Measurements from ENCODE around the gene STKLD1.

The STKLD1 gene

DNA sequence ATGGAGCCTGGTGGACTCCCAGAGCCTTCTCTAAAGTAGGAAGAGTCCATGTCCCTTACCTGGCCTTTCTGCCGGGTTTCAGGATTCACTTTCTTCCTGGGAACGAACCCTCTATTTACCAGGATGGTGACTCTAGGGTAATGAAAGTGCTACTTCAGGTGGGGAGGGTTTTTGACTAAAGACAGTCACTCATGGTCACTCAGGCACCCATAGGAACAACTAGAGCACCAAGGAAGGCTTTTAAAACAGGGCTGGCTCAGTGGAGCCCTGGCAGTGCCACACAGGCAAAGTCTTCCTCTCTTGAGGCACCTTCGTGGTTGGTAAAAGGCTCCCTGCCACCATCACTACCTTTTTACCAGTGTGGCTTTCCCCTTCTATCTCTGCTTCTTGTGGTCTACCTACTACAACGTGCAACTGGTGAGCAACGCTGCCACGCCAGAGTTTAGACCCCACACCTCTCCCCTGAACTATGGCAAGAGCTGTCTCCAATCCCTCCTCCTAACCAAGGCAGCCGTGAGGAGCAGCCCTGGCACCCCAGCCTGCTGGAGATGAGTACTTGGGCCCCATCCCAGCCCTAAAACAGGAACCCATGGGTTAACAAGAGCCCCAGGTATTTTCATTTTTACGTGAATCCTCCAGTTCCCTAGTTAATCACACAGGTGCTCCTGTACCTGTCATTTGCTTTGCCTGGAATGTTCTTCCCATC, 23.4 kb upstream of the STKLD1 start:
- no peak overlapping the region for H3K4me3 ChIP-seq (ENCODE audit: low read depth, low read length)
- no peak overlapping the region for H2AFZ ChIP-seq (ENCODE audit: low read length, unreplicated experiment)
- H3K36me3 ChIP-seq (ENCODE audit: insufficient read depth, low read length): peaks cover 37% of the 10 kb centered on the region
- H3K79me2 ChIP-seq (ENCODE audit: control insufficient read depth, insufficient read depth, low read length, unreplicated experiment): peaks cover 47% of the 10 kb centered on the region
- peak overlapping the region; percentile 19; the same call in 1 of the 2 replicates for H3K27ac ChIP-seq (ENCODE audit: low read depth, low read length)
- H3K27me3 ChIP-seq (ENCODE audit: insufficient read depth, low read length): no peaks in the 10 kb centered on the region
- peaks cover 45% of the 10 kb centered on the region for H3K4me1 ChIP-seq (ENCODE audit: control insufficient read depth, insufficient read depth, low read length, unreplicated experiment)

DNA sequence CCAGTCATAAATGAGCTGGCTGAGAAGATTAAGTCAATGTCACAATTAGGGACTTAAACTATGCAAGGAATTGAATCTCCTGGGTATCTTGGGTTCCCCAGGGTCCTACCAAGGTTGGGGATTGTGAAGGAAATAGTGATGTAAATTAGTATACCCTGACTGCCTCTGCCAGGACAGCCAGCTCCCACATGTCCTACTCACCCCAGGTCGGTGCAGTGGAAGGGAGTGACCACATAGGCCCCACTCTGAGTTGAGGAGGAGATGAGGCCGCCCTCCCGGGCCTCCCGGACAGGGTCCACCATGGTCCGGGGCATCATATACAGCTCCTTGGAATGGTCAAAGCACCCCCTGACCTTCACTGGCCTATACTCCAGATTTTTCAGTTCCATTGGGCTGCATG, 22.6 kb upstream of the STKLD1 start:
- Histone ChIP-seq H3K36me3 (ENCODE audit: insufficient read depth, low read length) (peaks cover 36% of the 10 kb centered on the region), H3K4me3 (ENCODE audit: low read depth, low read length) (no peak overlapping the region), H3K27ac (ENCODE audit: low read depth, low read length) (no peak overlapping the region), H2AFZ (ENCODE audit: low read length, unreplicated experiment) (no peak overlapping the region), H3K4me1 (ENCODE audit: control insufficient read depth, insufficient read depth, low read length, unreplicated experiment) (peaks cover 45% of the 10 kb centered on the region), H3K27me3 (ENCODE audit: insufficient read depth, low read length) (no peaks in the 10 kb centered on the region), H3K79me2 (ENCODE audit: control insufficient read depth, insufficient read depth, low read length, unreplicated experiment) (peaks cover 42% of the 10 kb centered on the region)

DNA sequence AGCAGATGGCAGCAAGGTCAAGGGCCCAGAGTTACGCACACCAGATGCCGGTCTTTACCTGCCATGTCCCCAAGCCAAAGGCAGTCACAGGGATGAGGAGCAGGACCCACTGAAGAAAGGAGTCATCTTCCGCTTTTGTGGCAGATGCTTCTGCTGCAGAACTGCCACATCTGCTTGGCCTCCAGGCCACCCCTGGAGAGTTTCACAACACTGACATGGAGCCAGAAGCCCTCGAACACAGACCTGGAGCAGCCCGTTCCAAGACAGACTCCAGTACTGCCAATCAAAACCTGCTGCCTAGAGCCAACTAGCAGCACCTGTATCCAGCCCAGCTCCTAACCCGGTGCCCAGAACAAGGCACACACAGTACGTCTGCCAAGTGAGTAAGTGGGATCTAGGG, 21.4 kb upstream of the STKLD1 start:
- H3K27me3 ChIP-seq (ENCODE audit: insufficient read depth, low read length): no peaks in the 10 kb centered on the region
- peaks cover 39% of the 10 kb centered on the region for H3K4me1 ChIP-seq (ENCODE audit: control insufficient read depth, insufficient read depth, low read length, unreplicated experiment)
- no peak overlapping the region for H3K27ac ChIP-seq (ENCODE audit: low read depth, low read length)
- peak overlapping the region; percentile 95; the same call in 1 of the 2 replicates for H3K4me3 ChIP-seq (ENCODE audit: low read depth, low read length)
- H2AFZ ChIP-seq (ENCODE audit: low read length, unreplicated experiment): no peak overlapping the region
- peaks cover 24% of the 10 kb centered on the region for H3K36me3 ChIP-seq (ENCODE audit: insufficient read depth, low read length)
- peaks cover 30% of the 10 kb centered on the region for H3K79me2 ChIP-seq (ENCODE audit: control insufficient read depth, insufficient read depth, low read length, unreplicated experiment)

DNA sequence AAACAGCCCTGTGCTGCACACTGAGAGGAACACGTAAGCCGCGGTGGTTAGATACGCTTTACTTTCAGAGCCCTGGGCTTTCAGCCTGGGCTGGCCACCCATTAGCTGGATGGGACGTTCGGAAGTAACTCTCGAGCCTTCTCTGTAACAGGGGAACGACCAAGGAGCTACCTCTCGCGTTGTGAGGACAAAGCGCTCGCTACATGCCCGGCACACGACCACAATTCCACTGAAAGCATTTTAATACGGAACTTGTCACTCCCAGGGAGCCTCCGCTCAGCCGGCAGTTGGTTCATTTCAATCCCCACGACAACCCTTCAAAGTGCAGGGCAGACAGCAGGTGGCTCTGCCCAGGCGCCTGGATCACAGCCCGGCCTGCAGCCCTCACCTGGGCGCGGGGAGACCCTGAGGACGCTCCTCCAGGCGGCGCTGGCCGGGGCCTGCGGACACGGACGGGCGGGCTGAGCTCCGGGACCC, 20.2 kb upstream of the STKLD1 start:
- Histone ChIP-seq H3K27ac (ENCODE audit: low read depth, low read length) (peak overlapping the region; percentile 23; the same call in 1 of the 2 replicates), H3K4me3 (ENCODE audit: low read depth, low read length) (peak overlapping the region; percentile 95), H3K36me3 (ENCODE audit: insufficient read depth, low read length) (peaks cover 12% of the 10 kb centered on the region), H3K4me1 (ENCODE audit: control insufficient read depth, insufficient read depth, low read length, unreplicated experiment) (peaks cover 28% of the 10 kb centered on the region), H3K79me2 (ENCODE audit: control insufficient read depth, insufficient read depth, low read length, unreplicated experiment) (peaks cover 19% of the 10 kb centered on the region), H2AFZ (ENCODE audit: low read length, unreplicated experiment) (no peak overlapping the region), H3K27me3 (ENCODE audit: insufficient read depth, low read length) (no peaks in the 10 kb centered on the region)

DNA sequence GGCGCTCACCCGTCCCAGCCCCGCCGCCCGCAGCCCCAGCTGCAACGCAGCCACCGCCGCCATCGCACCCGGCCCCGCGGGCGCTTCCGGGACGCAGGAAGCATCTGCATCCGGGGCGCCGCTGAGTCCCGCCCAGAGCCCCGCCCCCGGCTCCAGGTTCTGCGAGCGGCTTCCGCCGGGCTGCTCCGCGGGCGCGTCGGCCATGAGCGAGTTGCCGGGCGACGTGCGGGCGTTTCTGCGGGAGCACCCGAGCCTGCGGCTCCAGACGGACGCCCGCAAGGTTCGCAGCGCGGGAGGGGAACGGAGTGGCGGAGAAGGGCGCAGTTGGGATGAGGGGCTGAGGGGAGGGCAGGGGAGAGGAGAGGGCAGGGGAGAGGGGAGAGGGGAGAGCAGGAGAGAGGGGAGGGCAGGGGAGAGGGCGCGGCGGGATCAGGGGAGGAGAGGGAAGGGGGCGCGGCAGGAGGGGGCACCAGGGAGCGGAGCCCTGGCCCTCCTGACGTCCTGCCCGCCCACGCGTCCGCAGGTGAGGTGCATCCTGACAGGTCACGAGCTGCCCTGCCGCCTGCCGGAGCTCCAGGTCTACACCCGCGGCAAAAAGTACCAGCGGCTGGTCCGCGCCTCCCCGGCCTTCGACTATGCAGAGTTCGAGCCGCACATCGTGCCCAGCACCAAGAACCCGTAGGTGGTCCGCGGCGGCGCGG, 19.6 kb upstream of the STKLD1 start, which contains the start of the genes SURF1 and SURF2:
SURF1 (minus strand) TSS at position 97 of the 701 bp plus-strand sequence; CDS start at position 63, 34 bp downstream.
SURF2 (plus strand) TSS at position 160 of the 701 bp plus-strand sequence; CDS start at position 203, 43 bp downstream.
- Histone ChIP-seq H3K4me3 (ENCODE audit: low read depth, low read length) (peak within 1 kb of the TSS; percentile 95), H3K27ac (ENCODE audit: low read depth, low read length) (peak within 1 kb of the TSS; percentile 23; the same call in 1 of the 2 replicates), H3K79me2 (ENCODE audit: control insufficient read depth, insufficient read depth, low read length, unreplicated experiment) (peaks cover 18% of the 10 kb centered on the region)

DNA sequence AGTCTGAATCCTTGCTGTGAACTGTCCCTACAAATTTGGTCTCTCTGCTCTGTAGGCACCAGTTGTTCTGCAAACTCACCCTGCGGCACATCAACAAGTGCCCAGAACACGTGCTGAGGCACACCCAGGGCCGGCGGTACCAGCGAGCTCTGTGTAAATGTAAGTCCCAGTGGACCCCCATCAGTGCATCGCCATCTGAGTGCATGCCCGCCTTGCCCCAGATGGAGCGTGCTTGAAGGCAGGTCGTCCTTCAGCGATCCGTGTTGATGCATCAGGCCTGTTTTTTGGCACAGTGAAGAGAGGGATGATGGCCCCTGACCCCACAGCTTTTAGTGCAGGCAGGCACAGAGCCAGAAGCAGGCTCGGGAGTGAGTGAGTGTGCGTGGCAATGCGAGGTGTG, 18.5 kb upstream of the STKLD1 start:
- Histone ChIP-seq H3K4me3 (ENCODE audit: low read depth, low read length) (no peak overlapping the region), H3K27me3 (ENCODE audit: insufficient read depth, low read length) (no peaks in the 10 kb centered on the region), H3K27ac (ENCODE audit: low read depth, low read length) (no peak overlapping the region), H3K79me2 (ENCODE audit: control insufficient read depth, insufficient read depth, low read length, unreplicated experiment) (peaks cover 18% of the 10 kb centered on the region), H2AFZ (ENCODE audit: low read length, unreplicated experiment) (no peak overlapping the region), H3K4me1 (ENCODE audit: control insufficient read depth, insufficient read depth, low read length, unreplicated experiment) (peaks cover 18% of the 10 kb centered on the region), H3K36me3 (ENCODE audit: insufficient read depth, low read length) (peaks cover 6% of the 10 kb centered on the region; the same call in 1 of the 2 replicates)

More for the DNA sequence above, 19.6 kb upstream of the STKLD1 start, which contains the start of the genes SURF1 and SURF2:
- Histone ChIP-seq H3K36me3 (ENCODE audit: insufficient read depth, low read length) (0 out of 2 replicates have a peak, but pooled peaks cover 7% of the 10 kb centered on the region), H3K4me1 (ENCODE audit: control insufficient read depth, insufficient read depth, low read length, unreplicated experiment) (peaks cover 21% of the 10 kb centered on the region), H3K27me3 (ENCODE audit: insufficient read depth, low read length) (no peaks in the 10 kb centered on the region), H2AFZ (ENCODE audit: low read length, unreplicated experiment) (peak within 1 kb of the TSS; percentile 30)

DNA sequence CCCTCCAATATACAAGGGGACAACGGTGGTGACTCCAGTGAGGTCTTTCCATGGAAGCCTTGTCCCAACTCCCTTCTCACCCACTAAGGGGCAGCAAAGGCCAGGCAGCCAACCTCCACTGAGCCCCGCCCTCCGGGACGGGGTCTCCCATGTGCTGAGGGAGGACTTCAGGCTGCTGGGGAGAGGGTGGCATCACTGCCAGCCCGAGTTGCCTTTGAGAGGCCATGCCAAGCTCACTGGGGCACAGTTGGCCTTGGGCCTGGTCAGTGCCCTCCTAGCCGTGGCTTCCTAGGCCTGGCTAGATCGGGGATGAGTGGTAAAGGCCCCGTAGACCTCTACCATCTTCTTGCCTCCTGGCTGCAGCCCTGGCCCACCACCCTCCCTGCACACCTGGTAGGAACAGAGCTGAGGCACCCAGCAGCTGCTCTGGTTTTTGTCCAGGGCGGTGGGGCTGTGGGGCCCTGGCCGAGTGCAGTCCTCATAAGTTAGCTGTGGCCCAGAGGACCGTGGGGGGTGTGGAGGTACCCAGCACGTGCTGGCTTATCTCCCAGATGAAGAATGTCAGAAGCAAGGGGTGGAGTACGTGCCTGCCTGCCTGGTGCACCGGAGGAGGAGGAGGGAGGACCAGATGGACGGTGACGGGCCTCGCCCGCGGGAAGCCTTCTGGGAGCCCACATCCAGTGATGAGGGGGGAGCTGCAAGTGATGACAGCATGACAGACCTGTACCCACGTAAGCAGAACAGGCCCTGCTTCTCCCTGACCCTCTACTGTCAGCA, 16.6 kb upstream of the STKLD1 start:
- Histone ChIP-seq H3K4me1 (ENCODE audit: control insufficient read depth, insufficient read depth, low read length, unreplicated experiment) (peaks cover 18% of the 10 kb centered on the region), H3K27ac (ENCODE audit: low read depth, low read length) (no peak overlapping the region)

DNA sequence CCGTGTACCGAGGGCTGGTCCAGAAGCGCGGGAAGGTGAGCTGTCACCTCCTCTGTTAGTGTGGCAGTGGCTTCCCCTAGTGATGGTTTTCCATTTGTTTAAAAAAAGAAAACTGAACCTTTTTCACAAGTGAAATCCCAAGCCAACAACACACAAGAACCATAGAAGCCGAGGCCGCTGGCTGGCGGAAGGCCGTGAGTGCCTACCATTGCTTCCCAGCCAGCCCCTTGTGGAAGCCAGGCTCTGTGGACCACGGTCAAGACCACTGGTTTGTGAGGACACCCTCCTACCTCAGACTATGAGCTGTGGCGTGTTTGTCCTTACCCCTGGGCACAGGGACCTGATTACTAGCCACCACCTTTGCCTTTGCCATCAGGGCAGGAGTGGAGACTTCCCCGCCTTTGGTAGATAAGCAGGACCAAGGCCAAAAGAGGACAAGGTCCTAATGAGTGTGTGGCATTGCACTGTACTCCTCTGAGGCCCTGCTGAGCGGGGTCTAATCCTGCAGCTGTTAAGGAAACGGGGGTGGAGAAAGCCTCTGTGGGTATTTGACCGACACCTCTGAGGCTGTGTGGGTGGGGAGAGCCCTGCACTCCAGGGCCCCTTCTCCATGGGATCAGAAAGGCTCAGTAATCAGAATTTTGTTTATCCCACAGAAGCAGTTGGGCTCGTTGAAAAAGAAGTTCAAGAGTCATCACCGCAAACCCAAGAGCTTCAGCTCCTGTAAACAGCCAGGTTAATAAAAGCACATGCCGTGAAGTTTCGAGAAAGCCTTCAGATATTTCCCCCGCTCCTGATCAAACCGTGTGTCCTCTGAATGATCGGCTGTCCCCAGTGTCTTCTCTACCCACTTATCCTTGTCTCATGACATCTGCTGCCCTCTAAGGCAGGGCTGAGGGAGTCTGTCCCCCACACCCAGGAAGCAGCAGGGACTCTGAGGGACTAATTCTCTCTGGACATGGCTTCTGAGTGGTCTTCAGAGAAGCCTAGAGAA, 15.5 kb upstream of the STKLD1 start:
- Histone ChIP-seq H3K36me3 (ENCODE audit: insufficient read depth, low read length) (peaks cover 18% of the 10 kb centered on the region), H2AFZ (ENCODE audit: low read length, unreplicated experiment) (no peak overlapping the region), H3K79me2 (ENCODE audit: control insufficient read depth, insufficient read depth, low read length, unreplicated experiment) (peaks cover 27% of the 10 kb centered on the region), H3K4me1 (ENCODE audit: control insufficient read depth, insufficient read depth, low read length, unreplicated experiment) (peaks cover 8% of the 10 kb centered on the region), H3K27ac (ENCODE audit: low read depth, low read length) (no peak overlapping the region), H3K4me3 (ENCODE audit: low read depth, low read length) (no peak overlapping the region), H3K27me3 (ENCODE audit: insufficient read depth, low read length) (no peaks in the 10 kb centered on the region)

More for the DNA sequence above, 16.6 kb upstream of the STKLD1 start:
- Histone ChIP-seq H3K27me3 (ENCODE audit: insufficient read depth, low read length) (no peaks in the 10 kb centered on the region), H3K36me3 (ENCODE audit: insufficient read depth, low read length) (peaks cover 12% of the 10 kb centered on the region; the same call in 1 of the 2 replicates), H3K79me2 (ENCODE audit: control insufficient read depth, insufficient read depth, low read length, unreplicated experiment) (peaks cover 22% of the 10 kb centered on the region), H3K4me3 (ENCODE audit: low read depth, low read length) (no peak overlapping the region), H2AFZ (ENCODE audit: low read length, unreplicated experiment) (no peak overlapping the region)

DNA sequence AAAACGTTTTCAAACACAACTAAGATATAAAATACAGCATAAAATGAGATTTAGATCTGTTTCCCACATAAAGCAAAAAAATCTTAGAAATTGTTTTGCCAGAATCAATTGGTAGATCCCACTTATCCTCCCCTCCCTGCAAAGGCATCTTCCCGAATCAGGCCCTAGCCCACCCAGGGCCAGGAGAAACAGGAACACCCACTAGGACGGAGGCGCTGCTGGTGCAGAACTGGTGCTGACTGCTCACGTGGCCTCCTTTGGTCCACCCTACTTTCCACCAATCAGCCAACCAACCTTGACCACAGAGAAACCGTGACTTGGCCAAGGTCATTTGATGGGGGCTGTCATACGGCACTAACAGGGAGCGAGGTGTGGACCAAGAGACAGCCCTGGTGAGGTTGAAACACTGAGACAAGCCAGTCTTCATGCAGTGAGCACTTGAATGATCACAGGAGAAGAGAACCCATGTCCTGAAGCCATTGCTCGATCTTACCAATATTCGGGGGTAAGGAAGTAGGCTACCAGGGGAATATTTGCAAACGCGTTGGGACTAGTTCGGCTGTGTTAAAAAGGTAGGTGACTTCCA, 14.6 kb upstream of the STKLD1 start:
- Histone ChIP-seq H2AFZ (ENCODE audit: low read length, unreplicated experiment) (no peak overlapping the region), H3K36me3 (ENCODE audit: insufficient read depth, low read length) (peaks cover 25% of the 10 kb centered on the region), H3K27ac (ENCODE audit: low read depth, low read length) (no peak overlapping the region), H3K4me1 (ENCODE audit: control insufficient read depth, insufficient read depth, low read length, unreplicated experiment) (peaks cover 8% of the 10 kb centered on the region), H3K27me3 (ENCODE audit: insufficient read depth, low read length) (no peaks in the 10 kb centered on the region), H3K4me3 (ENCODE audit: low read depth, low read length) (no peak overlapping the region), H3K79me2 (ENCODE audit: control insufficient read depth, insufficient read depth, low read length, unreplicated experiment) (peaks cover 36% of the 10 kb centered on the region)

Measured in ACC112 (cell line).